H54 (cell line): Measurements from ENCODE around the gene DAB2.

Source experiments
- DNase-seq: peaks from one replicate; pipeline ENCODE4 v3.0.0; 2011; ENCODE audit warnings: low spot score, mixed read lengths; ENCODE audit not compliant: insufficient read length
- FAIRE-seq: peaks from 3 replicates; lab custom pipeline; 2011; peaks lifted over from hg19 to GRCh38; lab: Jason Lieb, UNC
- POLR2A ChIP-seq: IDR thresholded peaks from 2 replicates; pipeline ENCODE4 v1.6.1; 2011; ENCODE audit warnings: low read depth, mild to moderate bottlenecking, low read length

DAB2 gene

DNA sequence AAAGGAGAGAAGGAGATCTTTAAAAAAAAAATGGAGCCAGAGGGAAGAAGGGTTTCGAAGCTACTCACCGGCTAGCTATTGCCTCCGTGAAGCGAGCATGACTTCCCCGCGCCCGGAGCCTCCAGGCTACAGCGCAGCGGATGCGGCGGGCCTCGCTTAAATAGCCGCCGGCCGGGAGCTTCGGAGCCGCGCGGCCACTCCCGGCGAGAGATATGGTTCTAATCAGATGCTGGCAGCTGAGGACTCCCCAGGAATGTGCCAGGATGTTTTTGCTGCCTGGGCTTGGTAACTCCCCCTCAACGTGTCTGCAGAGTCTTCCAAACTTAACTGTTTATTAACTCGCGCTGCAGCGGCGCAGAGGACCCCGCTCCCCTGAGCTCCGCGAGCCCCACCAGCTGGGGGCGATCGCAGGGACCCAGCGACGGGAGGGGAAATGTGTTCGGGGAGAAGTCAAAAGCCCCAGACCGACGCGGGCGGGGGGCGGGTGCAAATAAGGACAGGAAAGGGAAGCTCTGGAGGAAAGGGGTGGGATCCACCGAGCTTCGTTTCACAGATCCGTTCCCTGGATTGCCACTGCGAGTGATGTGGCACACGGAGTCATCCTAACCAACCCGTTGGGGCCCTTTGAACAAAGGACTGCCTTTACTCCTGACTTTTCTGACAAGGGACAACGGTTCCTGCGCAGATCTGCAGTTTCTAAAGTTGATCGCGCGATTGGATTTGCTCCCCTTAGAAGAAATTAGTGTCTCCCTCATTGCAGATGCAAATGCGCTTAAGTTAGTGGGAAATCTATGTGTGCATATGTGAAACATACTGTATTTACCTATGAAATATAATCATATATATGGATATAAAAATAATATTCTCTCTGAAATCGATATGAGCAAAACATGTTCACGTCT lies at the start of gene DAB2:
DAB2 (minus strand) TSS at position 245 of the 902 bp plus-strand sequence. CDS start 30,660 bp downstream, outside the sequence.
- FAIRE-seq (peak; percentile 97), DNase-seq (peak; percentile 82)
- TF ChIP-seq POLR2A, result peak; percentile 75

DNA sequence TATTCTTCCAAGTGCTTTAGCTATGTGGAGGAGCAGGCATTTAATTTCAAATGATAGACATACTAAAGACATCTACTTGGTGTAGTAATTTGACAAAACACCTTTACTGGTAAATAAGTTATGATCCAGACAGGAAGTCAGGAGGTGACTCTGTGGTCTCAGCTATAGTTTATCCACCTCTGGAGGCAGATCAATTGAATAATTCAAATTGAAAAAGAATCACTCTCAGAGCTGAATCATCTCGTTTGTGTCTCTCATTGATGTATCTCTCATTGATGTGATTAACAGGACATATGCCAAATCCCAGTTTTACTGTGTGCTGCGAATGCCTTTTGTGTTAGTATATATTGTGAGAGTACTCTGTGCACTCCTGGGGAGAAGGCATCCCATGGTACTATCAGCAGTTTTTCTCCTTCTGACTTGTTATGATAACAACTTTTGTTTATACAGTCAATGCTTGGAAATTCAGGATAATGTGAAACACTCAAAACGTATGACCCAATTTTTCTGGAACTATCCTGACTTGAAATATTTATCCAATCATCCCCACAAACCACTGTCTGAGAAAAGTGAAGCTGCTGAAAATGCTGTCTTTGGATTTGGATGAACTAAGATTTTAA lies 48.5 kb upstream of the DAB2 start:
- TF ChIP-seq POLR2A, result no peak
- FAIRE-seq, result peak; percentile 88
- DNase-seq, result no peak

- DNase-seq, result no peak
- peak; percentile 81 for FAIRE-seq
- no peak for TF ChIP-seq POLR2A
Observed at GRCh38 chr5:39471836-39472508, 47.2 kb upstream of the DAB2 start.

DNA sequence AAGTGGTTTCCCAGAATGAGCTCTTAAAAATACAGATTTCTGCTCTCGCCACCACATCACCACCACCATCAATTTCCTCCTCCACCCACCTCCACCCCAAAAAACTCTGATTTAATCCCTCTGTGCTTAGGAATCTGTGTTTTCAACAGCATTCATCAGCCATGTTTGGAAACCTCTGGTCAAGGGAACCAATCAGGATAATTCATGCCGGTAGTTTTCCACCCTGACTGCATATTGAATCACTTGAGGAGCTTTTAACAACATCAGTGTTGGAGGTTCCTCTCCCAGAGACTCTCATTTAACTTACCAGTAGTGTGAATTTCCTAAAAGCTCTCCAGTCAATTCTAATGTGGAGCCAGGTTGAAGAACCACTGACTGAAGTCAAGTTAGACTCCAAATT lies 46.0 kb upstream of the DAB2 start:
- FAIRE-seq (peak; percentile 52), DNase-seq (no peak)
- TF ChIP-seq POLR2A, result no peak

GRCh38 chr5:39469777-39470415 lies 45.1 kb upstream of the DAB2 start:
- DNase-seq (no peak), FAIRE-seq (peak; percentile 86)

GRCh38 chr5:39469176-39469575 lies 44.4 kb upstream of the DAB2 start:
- TF ChIP-seq POLR2A, result no peak
- FAIRE-seq (no peak), DNase-seq (no peak)

More at GRCh38 chr5:39469777-39470415, 45.1 kb upstream of the DAB2 start:
- TF ChIP-seq POLR2A, result no peak

- DNase-seq, result no peak
Observed at GRCh38 chr5:39466846-39467245, 42.1 kb upstream of the DAB2 start.

GRCh38 chr5:39465843-39466242 lies 41.1 kb upstream of the DAB2 start:
- DNase-seq (no peak), FAIRE-seq (no peak)
- no peak for TF ChIP-seq POLR2A

More at GRCh38 chr5:39466846-39467245, 42.1 kb upstream of the DAB2 start:
- FAIRE-seq, result no peak
- TF ChIP-seq POLR2A, result no peak

- no peak for FAIRE-seq
- no peak for TF ChIP-seq POLR2A
- DNase-seq, result no peak
Observed at GRCh38 chr5:39465097-39465496, 40.3 kb upstream of the DAB2 start.

GRCh38 chr5:39464088-39464487 lies 39.3 kb upstream of the DAB2 start:
- DNase-seq (no peak), FAIRE-seq (no peak)
- TF ChIP-seq POLR2A, result no peak

DNA sequence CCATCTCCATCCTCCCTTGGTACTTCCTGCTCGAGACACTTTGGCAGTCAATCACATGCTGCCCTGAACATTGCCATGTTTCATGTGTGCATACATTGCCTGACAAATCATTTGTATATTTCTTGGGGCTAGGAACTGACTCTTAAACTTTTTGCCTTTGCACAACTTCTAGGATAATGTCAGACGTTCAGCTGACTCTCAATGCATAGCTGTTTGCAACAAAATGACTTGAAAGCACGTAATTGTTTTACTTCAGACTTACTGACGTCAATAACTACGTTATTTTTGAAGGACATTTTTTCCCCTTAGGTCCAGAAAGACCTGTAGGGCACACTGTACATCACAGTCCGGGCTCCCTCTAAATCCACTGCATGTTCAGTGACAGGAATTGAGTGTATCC lies 37.4 kb upstream of the DAB2 start:
- FAIRE-seq (no peak), DNase-seq (no peak)
- TF ChIP-seq POLR2A, result no peak

DNA sequence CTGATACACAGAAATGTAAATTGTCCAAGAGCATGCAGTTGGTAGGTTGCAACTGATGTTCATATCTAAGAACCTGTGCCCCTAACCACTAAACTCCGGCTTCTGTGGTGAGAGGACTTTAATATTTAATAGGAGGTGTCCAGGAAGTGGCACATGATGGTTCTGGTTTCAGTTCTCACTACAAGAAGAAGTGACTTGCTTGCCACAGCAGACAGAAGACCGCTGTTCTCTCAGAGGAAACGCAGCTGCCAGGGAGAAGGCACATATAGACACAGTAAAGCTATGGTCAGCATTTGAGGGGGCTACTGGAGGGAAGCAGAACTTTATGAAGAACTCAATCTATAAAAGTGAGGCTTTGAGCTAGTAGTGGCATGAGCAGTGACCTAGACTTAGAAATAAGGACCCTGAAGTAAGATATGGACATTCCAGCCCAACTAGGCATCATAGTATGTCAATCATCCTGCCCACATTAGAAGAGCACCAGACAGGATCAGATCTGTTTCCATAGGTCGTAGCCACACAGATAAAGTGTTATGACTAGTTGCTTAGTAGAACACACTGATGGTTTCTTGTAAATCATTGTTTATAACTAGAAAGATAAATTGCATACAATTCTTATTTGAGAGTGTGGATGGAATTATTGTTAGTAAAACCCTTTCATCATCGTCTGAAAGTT lies 36.4 kb upstream of the DAB2 start:
- FAIRE-seq, result no peak

GRCh38 chr5:39459907-39460306 lies 35.1 kb upstream of the DAB2 start:
- FAIRE-seq (no peak), DNase-seq (no peak)
- TF ChIP-seq POLR2A, result no peak

More for the DNA sequence above, 36.4 kb upstream of the DAB2 start:
- DNase-seq, result no peak
- no peak for TF ChIP-seq POLR2A
